MM.1S (cell line): Measurements from ENCODE around the gene CEACAM7.

Source experiments
- EZH2phosphoT487 ChIP-seq: fragments of 300-600 bp; sonication (generic); IDR thresholded peaks from 2 replicates; pipeline ENCODE4 v1.6.1; 2018; ENCODE audit warnings: antibody characterized with exemption, low read length
- TF ChIP-seq, protein P1 (sequence below): fragments of 300-600 bp; sonication (generic); IDR thresholded peaks from 2 replicates; pipeline ENCODE4 v1.5.1; 2016; ENCODE audit warnings: antibody characterized with exemption, low read length, mixed read lengths

- TF ChIP-seq, protein P1, sequence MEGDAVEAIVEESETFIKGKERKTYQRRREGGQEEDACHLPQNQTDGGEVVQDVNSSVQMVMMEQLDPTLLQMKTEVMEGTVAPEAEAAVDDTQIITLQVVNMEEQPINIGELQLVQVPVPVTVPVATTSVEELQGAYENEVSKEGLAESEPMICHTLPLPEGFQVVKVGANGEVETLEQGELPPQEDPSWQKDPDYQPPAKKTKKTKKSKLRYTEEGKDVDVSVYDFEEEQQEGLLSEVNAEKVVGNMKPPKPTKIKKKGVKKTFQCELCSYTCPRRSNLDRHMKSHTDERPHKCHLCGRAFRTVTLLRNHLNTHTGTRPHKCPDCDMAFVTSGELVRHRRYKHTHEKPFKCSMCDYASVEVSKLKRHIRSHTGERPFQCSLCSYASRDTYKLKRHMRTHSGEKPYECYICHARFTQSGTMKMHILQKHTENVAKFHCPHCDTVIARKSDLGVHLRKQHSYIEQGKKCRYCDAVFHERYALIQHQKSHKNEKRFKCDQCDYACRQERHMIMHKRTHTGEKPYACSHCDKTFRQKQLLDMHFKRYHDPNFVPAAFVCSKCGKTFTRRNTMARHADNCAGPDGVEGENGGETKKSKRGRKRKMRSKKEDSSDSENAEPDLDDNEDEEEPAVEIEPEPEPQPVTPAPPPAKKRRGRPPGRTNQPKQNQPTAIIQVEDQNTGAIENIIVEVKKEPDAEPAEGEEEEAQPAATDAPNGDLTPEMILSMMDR, result no peak
- TF ChIP-seq EZH2phosphoT487, result no peak
Measured at GRCh38 chr19:41694831-41695635, 7.0 kb upstream of the CEACAM7 start.
